Tibial nerve (tissue), 4 donors: ENCODE measurements around the gene BCAN. TPM values are rescaled to one million over a fixed set of nuclear protein-coding genes. Genes with fewer than 3 reads are reported as not detected.

Experiments
- DNase-seq, 2 donors: peaks; one replicate each; pipeline ENCODE4 v3.0.0-alpha.2; 2019; ENCODE audit warnings: low spot score in 2 of 2
- H3K27ac ChIP-seq, 4 donors: fragments of 200-600 bp; sonication (generic) in 3 of 4; one replicate each; pipeline ENCODE4 v1.5.1; 2017 to 2019; ENCODE audit warnings: mild to moderate bottlenecking in 1 of 4
- H3K27me3 ChIP-seq, 2 donors: fragments of 200-600 bp; sonication (generic) in 1 of 2; one replicate each; pipeline versions ENCODE4 v1.5.1 to v1.6.0; 2017 to 2019
- H3K36me3 ChIP-seq, 3 donors: fragments of 200-600 bp; sonication (generic); one replicate each; pipeline ENCODE4 v1.5.1; 2018 to 2019
- H3K4me1 ChIP-seq, 4 donors: fragments of 200-600 bp; sonication (generic) in 3 of 4; one replicate each; pipeline ENCODE4 v1.5.1; 2017 to 2019
- H3K4me3 ChIP-seq, 4 donors: fragments of 200-600 bp; sonication (generic) in 3 of 4; one replicate each; pipeline ENCODE4 v1.5.1; 2017 to 2019; ENCODE audit warnings: mild to moderate bottlenecking in 1 of 4, moderate library complexity in 1 of 4
- H3K9me3 ChIP-seq, 4 donors: fragments of 200-600 bp; sonication (generic) in 3 of 4; one replicate each; pipeline ENCODE4 v1.5.1; 2017 to 2019
- CTCF ChIP-seq, 5 experiments: fragments of 200-600 bp in 3 of 5; fragments of 450-650 bp in 2 of 5; sonication (generic) in 3 of 5; IDR thresholded peaks; one replicate each; pipeline ENCODE4 v1.5.1; 2016 to 2019; ENCODE audit warnings: antibody characterized with exemption in 5 of 5, mild to moderate bottlenecking in 3 of 5, moderate library complexity in 2 of 5
- EP300 ChIP-seq, 2 donors: sonication (generic); formaldehyde crosslinking; IDR thresholded peaks; one replicate each; pipeline ENCODE4 v1.6.1; 2017; ENCODE audit warnings: antibody characterized with exemption in 2 of 2, mild to moderate bottlenecking in 1 of 2
- POLR2A ChIP-seq, 2 donors: fragments of 450-650 bp; IDR thresholded peaks; one replicate each; pipeline ENCODE4 v1.6.1; 2017; ENCODE audit warnings: antibody characterized with exemption in 2 of 2, mild to moderate bottlenecking in 2 of 2, moderate library complexity in 2 of 2
- WGBS, 2 donors: methylation state at CpG; one replicate each; pipeline ENCODE4 v1.1.5; 2018; 5-methylcytosine and 5-hydroxymethylcytosine counted together
- total RNA-seq, 4 donors: library from RNA; depleted of rRNA; stranded (reverse); fragments of >200 nt; gene quantifications; one replicate each; pipeline ENCODE4 v1.1.0, GENCODE V29; 2016

BCAN gene
- total RNA-seq, 4 donors from 2014 or later = not detected

GRCh38 chr1:156689953-156690674 is 48.2 kb downstream of the BCAN start:
- H3K27ac ChIP-seq = no peak overlapping the region
- no peaks in the 10 kb centered on the region for H3K9me3 ChIP-seq
- TF ChIP-seq CTCF (IDR thresholded peaks at IDR 0.05) (no peak), EP300 (IDR thresholded peaks at IDR 0.05) (no peak), POLR2A (IDR thresholded peaks at IDR 0.05) (no peak)
- DNase-seq = no peak
- H3K27me3 ChIP-seq = peaks cover 0 to 45% of the 10 kb centered on the region in 2 donors
- 9 to 16% methylated on average over 10 of the region's 10 CpGs for WGBS, 2 donors
- H3K36me3 ChIP-seq = no peaks in the 10 kb centered on the region
- peaks cover 0 to 41% (median 18%) of the 10 kb centered on the region in 4 donors for H3K4me1 ChIP-seq
- no peak overlapping the region for H3K4me3 ChIP-seq

- peaks cover 0 to 45% of the 10 kb centered on the region in 2 donors for H3K27me3 ChIP-seq
- peaks cover 0 to 41% (median 18%) of the 10 kb centered on the region in 4 donors for H3K4me1 ChIP-seq
- H3K9me3 ChIP-seq = no peaks in the 10 kb centered on the region
- no peak overlapping the region for H3K27ac ChIP-seq
- no peak for TF ChIP-seq EP300 (IDR thresholded peaks at IDR 0.05)
- TF ChIP-seq CTCF (IDR thresholded peaks at IDR 0.05) = no peak
- TF ChIP-seq POLR2A (IDR thresholded peaks at IDR 0.05) = no peak
- no peak overlapping the region for H3K4me3 ChIP-seq
- DNase-seq = no peak
- no peaks in the 10 kb centered on the region for H3K36me3 ChIP-seq
- 47 to 49% methylated on average over 8 of the region's 8 CpGs for WGBS, 2 donors
Measured at GRCh38 chr1:156690675-156691036, 48.7 kb downstream of the BCAN start.

GRCh38 chr1:156691191-156691590 is 49.3 kb downstream of the BCAN start:
- Histone ChIP-seq H3K36me3 (no peaks in the 10 kb centered on the region), H3K27me3 (peaks cover 0 to 45% of the 10 kb centered on the region in 2 donors), H3K4me1 (peaks cover 0 to 41% (median 18%) of the 10 kb centered on the region in 4 donors), H3K4me3 (no peak overlapping the region), H3K27ac (no peak overlapping the region), H3K9me3 (no peaks in the 10 kb centered on the region)
- no peak for DNase-seq
- WGBS, 2 donors = 60 to 66% methylated on average over 8 to 10 of the region's 10 CpGs
- TF ChIP-seq POLR2A (IDR thresholded peaks at IDR 0.05) (no peak), EP300 (IDR thresholded peaks at IDR 0.05) (no peak), CTCF (IDR thresholded peaks at IDR 0.05) (no peak)

GRCh38 chr1:156691665-156692440 is 49.9 kb downstream of the BCAN start:
- Histone ChIP-seq H3K36me3 (no peaks in the 10 kb centered on the region), H3K4me1 (peaks cover 0 to 41% (median 18%) of the 10 kb centered on the region in 4 donors), H3K27ac (no peak overlapping the region), H3K27me3 (peaks cover 0 to 45% of the 10 kb centered on the region in 2 donors), H3K4me3 (no peak overlapping the region), H3K9me3 (no peaks in the 10 kb centered on the region)
- no peak for TF ChIP-seq EP300 (IDR thresholded peaks at IDR 0.05)
- TF ChIP-seq CTCF (IDR thresholded peaks at IDR 0.05) = no peak
- TF ChIP-seq POLR2A (IDR thresholded peaks at IDR 0.05) = no peak
- WGBS, 2 donors = 15 to 16% methylated on average over 20 of the region's 20 CpGs
- no peak for DNase-seq

GRCh38 chr1:156692441-156692924 is 50.6 kb downstream of the BCAN start:
- no peak overlapping the region for H3K4me3 ChIP-seq
- H3K9me3 ChIP-seq = no peaks in the 10 kb centered on the region
- TF ChIP-seq CTCF (IDR thresholded peaks at IDR 0.05) (no peak), POLR2A (IDR thresholded peaks at IDR 0.05) (no peak), EP300 (IDR thresholded peaks at IDR 0.05) (no peak)
- DNase-seq = no peak
- 20% methylated on average over 13 of the region's 13 CpGs for WGBS, 2 donors
- no peak overlapping the region for H3K27ac ChIP-seq
- peaks cover 0 to 41% (median 18%) of the 10 kb centered on the region in 4 donors for H3K4me1 ChIP-seq
- H3K36me3 ChIP-seq = no peaks in the 10 kb centered on the region
- peaks cover 0 to 50% of the 10 kb centered on the region in 2 donors for H3K27me3 ChIP-seq
